Suprapubic skin (tissue), 4 donors: ENCODE results near the gene CLSTN2. TPM values are rescaled to one million over a fixed set of nuclear protein-coding genes. Genes with fewer than 3 reads are reported as not detected.

Source experiments
- DNase-seq, 2 donors: peaks; one replicate each; pipeline ENCODE4 v3.0.0-alpha.2; 2019; ENCODE audit warnings: low spot score in 2 of 2
- H3K27ac ChIP-seq: fragments of 200-600 bp; sonication (generic); one replicate; pipeline ENCODE4 v1.5.1; 2019
- H3K27me3 ChIP-seq: fragments of 200-600 bp; sonication (generic); one replicate; pipeline ENCODE4 v1.5.1; 2019
- H3K36me3 ChIP-seq: fragments of 200-600 bp; sonication (generic); one replicate; pipeline ENCODE4 v1.5.1; 2019
- H3K4me1 ChIP-seq: fragments of 200-600 bp; sonication (generic); one replicate; pipeline ENCODE4 v1.5.1; 2019
- H3K4me3 ChIP-seq: fragments of 200-600 bp; sonication (generic); one replicate; pipeline ENCODE4 v1.5.1; 2019; ENCODE audit warnings: mild to moderate bottlenecking
- H3K9me3 ChIP-seq: fragments of 200-600 bp; sonication (generic); one replicate; pipeline ENCODE4 v1.5.1; 2019
- CTCF ChIP-seq, 2 donors: fragments of 200-600 bp in 1 of 2; fragments of 450-650 bp in 1 of 2; sonication (generic) in 1 of 2; IDR thresholded peaks; one replicate each; pipeline ENCODE4 v1.5.1; 2016 to 2019; ENCODE audit warnings: antibody characterized with exemption in 2 of 2, mild to moderate bottlenecking in 1 of 2, moderate library complexity in 1 of 2
- EP300 ChIP-seq: sonication (generic); formaldehyde crosslinking; IDR thresholded peaks from one replicate; pipeline ENCODE4 v1.6.1; 2017; ENCODE audit warnings: antibody characterized with exemption
- POLR2A ChIP-seq, 2 donors: fragments of 450-650 bp; IDR thresholded peaks; one replicate each; pipeline ENCODE4 v1.6.1; 2017; ENCODE audit warnings: antibody characterized with exemption in 2 of 2, mild to moderate bottlenecking in 2 of 2, moderate library complexity in 2 of 2
- POLR2AphosphoS5 ChIP-seq, 3 donors: sonication (generic); formaldehyde crosslinking; IDR thresholded peaks; one replicate each; pipeline ENCODE4 v1.6.1; 2017; ENCODE audit warnings: antibody characterized with exemption in 3 of 3
- WGBS: methylation state at CpG from one replicate; pipeline ENCODE4 v1.1.5; 2018; 5-methylcytosine and 5-hydroxymethylcytosine counted together
- total RNA-seq, 4 donors: library from RNA; depleted of rRNA; stranded (reverse); fragments of >200 nt; gene quantifications; one replicate each; pipeline ENCODE4 v1.1.0, GENCODE V29; 2016

The CLSTN2 gene
- total RNA-seq, 4 donors from 2014 or later, result 4.3 to 14.1 (median 7.4) TPM

- Histone ChIP-seq H3K9me3 (no peaks in the 10 kb centered on the region), H3K36me3 (no peaks in the 10 kb centered on the region), H3K27ac (no peak overlapping the region), H3K27me3 (no peaks in the 10 kb centered on the region), H3K4me3 (no peak overlapping the region), H3K4me1 (no peaks in the 10 kb centered on the region)
- WGBS, result 83% methylated on average over 1 of the region's 1 CpG
- TF ChIP-seq EP300 (no peak), CTCF (IDR thresholded peaks at IDR 0.05) (no peak), POLR2AphosphoS5 (IDR thresholded peaks at IDR 0.05) (no peak), POLR2A (IDR thresholded peaks at IDR 0.05) (no peak)
- DNase-seq, result no peak
Observed at GRCh38 chr3:140224307-140224706, 289.3 kb downstream of the CLSTN2 start.

- Histone ChIP-seq H3K9me3 (no peaks in the 10 kb centered on the region), H3K36me3 (no peaks in the 10 kb centered on the region), H3K4me1 (no peaks in the 10 kb centered on the region), H3K27me3 (no peaks in the 10 kb centered on the region), H3K27ac (no peak overlapping the region), H3K4me3 (no peak overlapping the region)
- DNase-seq, result no peak
- TF ChIP-seq POLR2A (IDR thresholded peaks at IDR 0.05) (no peak), EP300 (no peak), CTCF (IDR thresholded peaks at IDR 0.05) (no peak), POLR2AphosphoS5 (IDR thresholded peaks at IDR 0.05) (no peak)
Observed at GRCh38 chr3:140225996-140226395, 291.0 kb downstream of the CLSTN2 start.

- no peak overlapping the region for H3K27ac ChIP-seq
- H3K9me3 ChIP-seq, result no peaks in the 10 kb centered on the region
- no peak for DNase-seq
- 60% methylated on average over 1 of the region's 1 CpG for WGBS
- no peaks in the 10 kb centered on the region for H3K36me3 ChIP-seq
- H3K4me3 ChIP-seq, result no peak overlapping the region
- no peak for TF ChIP-seq POLR2A (IDR thresholded peaks at IDR 0.05)
- H3K4me1 ChIP-seq, result no peaks in the 10 kb centered on the region
- H3K27me3 ChIP-seq, result no peaks in the 10 kb centered on the region
Observed at GRCh38 chr3:140233702-140234101, 298.7 kb downstream of the CLSTN2 start.

- no peak overlapping the region for H3K27ac ChIP-seq
- TF ChIP-seq CTCF (IDR thresholded peaks at IDR 0.05), result no peak
- TF ChIP-seq POLR2A (IDR thresholded peaks at IDR 0.05), result no peak
- TF ChIP-seq EP300, result no peak
- no peak for TF ChIP-seq POLR2AphosphoS5 (IDR thresholded peaks at IDR 0.05)
- H3K4me3 ChIP-seq, result no peak overlapping the region
- DNase-seq, result no peak
- H3K9me3 ChIP-seq, result no peaks in the 10 kb centered on the region
- H3K4me1 ChIP-seq, result no peaks in the 10 kb centered on the region
- no peaks in the 10 kb centered on the region for H3K36me3 ChIP-seq
- no peaks in the 10 kb centered on the region for H3K27me3 ChIP-seq
- WGBS, result 93% methylated on average over 4 of the region's 4 CpGs
Observed at GRCh38 chr3:140234256-140234655, 299.3 kb downstream of the CLSTN2 start.

GRCh38 chr3:140236836-140237501 lies 302.0 kb downstream of the CLSTN2 start:
- WGBS, result 63% methylated on average over 5 of the region's 5 CpGs
- peaks cover 3% of the 10 kb centered on the region for H3K4me1 ChIP-seq

More at GRCh38 chr3:140236836-140237501, 302.0 kb downstream of the CLSTN2 start:
- no peaks in the 10 kb centered on the region for H3K27me3 ChIP-seq
- H3K36me3 ChIP-seq, result no peaks in the 10 kb centered on the region
- no peak overlapping the region for H3K4me3 ChIP-seq
- no peaks in the 10 kb centered on the region for H3K9me3 ChIP-seq
- H3K27ac ChIP-seq, result no peak overlapping the region
- no peak for TF ChIP-seq EP300
- TF ChIP-seq CTCF (IDR thresholded peaks at IDR 0.05), result no peak
- no peak for TF ChIP-seq POLR2A (IDR thresholded peaks at IDR 0.05)
- TF ChIP-seq POLR2AphosphoS5 (IDR thresholded peaks at IDR 0.05), result no peak
- no peak for DNase-seq
